ENCODE measurements around the gene ROCK2. TPM values are rescaled to one million over a fixed set of nuclear protein-coding genes. Genes with fewer than 3 reads are reported as not detected.
"Not testable (repeated sequence)": the region's sequence is repeated elsewhere in the genome, so short reads cannot be mapped to it uniquely, and the experiment has no call there.

ROCK2 gene
- total RNA-seq, 2 donors from 2014 or later, result 13.7 to 22.4 TPM

DNA sequence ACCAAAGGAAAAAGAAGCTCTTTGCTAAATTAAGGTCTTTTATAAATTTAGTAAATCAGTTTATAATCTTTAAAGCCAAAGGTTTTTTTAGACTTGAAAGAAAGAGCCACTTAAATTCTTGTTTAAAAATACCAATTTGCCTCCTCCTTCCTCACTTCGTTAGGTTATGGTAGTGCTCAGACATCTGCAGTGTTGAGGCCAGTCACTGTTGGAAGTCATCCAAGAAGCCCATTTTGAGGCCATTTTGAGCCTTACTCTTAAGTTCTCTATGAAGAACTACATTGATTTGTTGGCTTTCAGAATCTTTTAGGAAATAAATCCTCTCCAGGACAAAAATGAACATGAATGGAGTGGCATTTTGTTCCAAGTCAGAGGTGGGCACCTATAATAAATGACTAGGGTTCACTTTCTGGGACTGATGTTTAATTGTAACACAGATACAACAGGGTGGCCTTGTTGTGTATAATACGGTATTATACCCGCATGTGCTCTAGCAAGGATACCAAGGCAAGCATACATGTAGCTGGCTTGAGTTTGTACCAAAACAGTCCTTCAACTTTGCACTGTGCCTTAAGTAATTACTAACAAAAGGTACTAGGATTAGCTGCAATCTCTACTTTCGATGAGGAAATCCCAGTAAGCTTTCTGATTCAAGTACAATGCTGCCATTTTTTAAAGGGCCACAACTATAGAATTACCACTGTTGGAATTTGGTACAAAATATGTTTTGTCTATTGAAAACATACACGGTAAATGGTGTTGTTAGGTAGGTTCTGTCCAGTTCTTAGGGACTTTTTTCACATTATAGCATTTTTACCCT, 166.4 kb downstream of the ROCK2 start:
- H3K36me3 Mint-ChIP-seq (ENCODE audit: low read depth), result peaks cover 27% of the 10 kb centered on the region
- H3K4me1 Mint-ChIP-seq, result peaks cover 7% of the 10 kb centered on the region
- no peak overlapping the region for H3K27ac Mint-ChIP-seq
- H3K9me3 Mint-ChIP-seq, result no peaks in the 10 kb centered on the region
- no peak overlapping the region for H3K4me3 Mint-ChIP-seq
- H3K27me3 Mint-ChIP-seq, result no peaks in the 10 kb centered on the region
- ATAC-seq (replicated peaks), result no peak

GRCh38 chr2:11175293-11175795, 169.1 kb downstream of the ROCK2 start:
- Mint-ChIP-seq H3K36me3 (ENCODE audit: low read depth) (peaks cover 13% of the 10 kb centered on the region), H3K27ac (peak overlapping the region; percentile 18), H3K4me1 (peaks cover 7% of the 10 kb centered on the region), H3K27me3 (no peaks in the 10 kb centered on the region), H3K4me3 (no peak overlapping the region), H3K9me3 (no peaks in the 10 kb centered on the region)
- ATAC-seq (replicated peaks), result peak; percentile 12

- H3K4me1 Mint-ChIP-seq, result peaks cover 7% of the 10 kb centered on the region
- no peaks in the 10 kb centered on the region for H3K27me3 Mint-ChIP-seq
- H3K4me3 Mint-ChIP-seq, result no peak overlapping the region
- no peak overlapping the region for H3K27ac Mint-ChIP-seq
- ATAC-seq (replicated peaks), result no peak
- H3K36me3 Mint-ChIP-seq (ENCODE audit: low read depth), result peaks cover 9% of the 10 kb centered on the region
- H3K9me3 Mint-ChIP-seq, result no peaks in the 10 kb centered on the region
Measured at GRCh38 chr2:11174222-11174621, 170.2 kb downstream of the ROCK2 start.

- Mint-ChIP-seq H3K27ac (no peak overlapping the region), H3K4me3 (no peak overlapping the region), H3K36me3 (ENCODE audit: low read depth) (no peaks in the 10 kb centered on the region), H3K9me3 (no peaks in the 10 kb centered on the region), H3K4me1 (no peaks in the 10 kb centered on the region), H3K27me3 (no peaks in the 10 kb centered on the region)
- ATAC-seq (replicated peaks), result no peak
Measured at GRCh38 chr2:11169333-11169732, 175.1 kb downstream of the ROCK2 start.

DNA sequence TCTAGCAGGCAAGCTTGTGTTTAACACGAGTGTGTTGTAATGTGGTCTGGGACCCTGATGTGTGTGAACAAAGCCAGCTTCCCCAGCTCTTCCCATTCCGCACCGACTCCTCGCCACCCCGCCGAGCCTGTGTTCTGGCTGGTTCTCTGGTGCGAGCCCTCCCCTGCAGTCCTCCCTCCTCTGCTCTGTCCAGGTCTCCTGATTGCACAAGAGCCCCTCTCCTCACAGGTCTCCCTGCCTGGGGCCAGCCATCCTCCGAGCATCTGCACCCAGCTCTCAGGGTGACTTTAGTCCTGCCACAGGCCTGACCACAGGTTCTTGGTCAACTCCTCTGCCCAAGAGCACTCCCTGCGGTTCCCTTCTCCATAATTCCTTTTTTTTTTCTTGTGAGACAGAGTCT, 175.9 kb downstream of the ROCK2 start:
- no peak overlapping the region for H3K27ac Mint-ChIP-seq
- ATAC-seq (replicated peaks), result no peak
- H3K9me3 Mint-ChIP-seq, result no peaks in the 10 kb centered on the region
- no peaks in the 10 kb centered on the region for H3K27me3 Mint-ChIP-seq
- no peaks in the 10 kb centered on the region for H3K4me1 Mint-ChIP-seq
- no peak overlapping the region for H3K4me3 Mint-ChIP-seq
- peaks cover 7% of the 10 kb centered on the region for H3K36me3 Mint-ChIP-seq (ENCODE audit: low read depth)

DNA sequence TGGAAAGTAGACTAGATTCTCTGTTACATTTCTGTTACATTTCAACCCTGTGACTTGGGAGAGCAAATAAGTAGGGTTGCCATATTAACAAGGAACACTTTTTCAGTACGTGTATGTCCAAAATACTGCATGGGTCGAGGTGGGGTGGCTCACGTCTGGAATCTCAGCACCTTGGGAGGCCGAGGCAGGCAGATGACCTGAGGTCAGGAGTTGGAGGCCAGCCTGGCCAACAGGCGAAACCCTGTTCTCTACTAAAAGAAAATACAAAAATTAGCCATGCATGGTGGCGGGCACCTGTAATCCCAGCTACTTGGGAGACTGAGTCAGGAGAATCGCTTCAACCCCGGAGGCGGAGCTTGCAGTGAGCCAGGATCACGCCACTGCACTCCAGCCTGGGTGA, 178.0 kb downstream of the ROCK2 start:
- Mint-ChIP-seq H3K27ac (no peak overlapping the region), H3K4me3 (no peak overlapping the region), H3K4me1 (no peaks in the 10 kb centered on the region), H3K36me3 (ENCODE audit: low read depth) (peaks cover 8% of the 10 kb centered on the region), H3K27me3 (no peaks in the 10 kb centered on the region), H3K9me3 (no peaks in the 10 kb centered on the region)
- ATAC-seq (replicated peaks), result no peak

DNA sequence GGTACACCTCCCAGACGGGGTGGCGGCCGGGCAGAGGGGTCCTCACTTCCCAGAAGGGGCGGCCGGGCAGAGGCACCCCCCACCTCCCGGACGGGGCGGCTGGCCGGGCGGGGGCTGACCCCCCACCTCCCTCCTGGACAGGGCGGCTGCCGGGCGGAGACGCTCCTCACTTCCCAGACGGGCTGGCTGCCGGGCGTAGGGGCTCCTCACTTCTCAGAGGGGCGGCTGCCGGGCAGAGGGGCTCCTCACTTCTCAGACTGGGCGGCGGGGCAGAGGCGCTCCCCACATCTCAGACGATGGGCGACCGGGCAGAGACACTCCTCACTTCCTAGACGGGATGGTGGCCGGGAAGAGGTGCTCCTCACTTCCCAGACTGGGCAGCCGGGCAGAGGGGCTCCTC, 179.4 kb downstream of the ROCK2 start:
- not testable (repeated sequence) for H3K27me3 Mint-ChIP-seq; ATAC-seq (replicated peaks); H3K27ac Mint-ChIP-seq; H3K4me3 Mint-ChIP-seq; H3K9me3 Mint-ChIP-seq; H3K36me3 Mint-ChIP-seq (ENCODE audit: low read depth); H3K4me1 Mint-ChIP-seq

- no peaks in the 10 kb centered on the region for H3K4me1 Mint-ChIP-seq
- H3K36me3 Mint-ChIP-seq (ENCODE audit: low read depth), result peaks cover 8% of the 10 kb centered on the region
- no peaks in the 10 kb centered on the region for H3K27me3 Mint-ChIP-seq
- H3K9me3 Mint-ChIP-seq, result no peaks in the 10 kb centered on the region
- ATAC-seq (replicated peaks), result no peak
- H3K4me3 Mint-ChIP-seq, result no peak overlapping the region
- H3K27ac Mint-ChIP-seq, result no peak overlapping the region
Measured at GRCh38 chr2:11163439-11164317, 180.8 kb downstream of the ROCK2 start.

DNA sequence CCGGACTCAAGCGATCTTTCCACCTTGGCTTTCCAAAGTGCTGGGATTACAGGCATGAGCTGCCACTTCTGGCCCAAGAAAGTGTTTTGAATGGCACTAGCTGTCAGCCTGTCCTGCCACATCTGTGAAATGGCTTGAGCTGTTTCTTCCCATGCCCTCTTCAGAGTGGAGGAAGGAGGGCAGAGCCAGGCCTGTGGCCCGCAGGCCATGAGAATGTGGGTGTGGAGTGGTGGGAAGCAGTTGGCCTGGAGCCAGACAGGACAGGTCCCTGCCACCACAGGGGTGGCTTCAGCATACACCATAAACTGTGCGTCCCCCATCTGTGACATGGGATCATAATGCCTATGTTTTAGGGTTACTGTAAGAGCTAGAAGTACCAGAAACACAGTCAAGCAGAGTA, 182.7 kb downstream of the ROCK2 start:
- Mint-ChIP-seq H3K27ac (no peak overlapping the region), H3K36me3 (ENCODE audit: low read depth) (peaks cover 8% of the 10 kb centered on the region), H3K4me1 (no peaks in the 10 kb centered on the region), H3K4me3 (no peak overlapping the region), H3K9me3 (no peaks in the 10 kb centered on the region), H3K27me3 (no peaks in the 10 kb centered on the region)
- no peak for ATAC-seq (replicated peaks)

GRCh38 chr2:11160731-11161455, 183.5 kb downstream of the ROCK2 start:
- Mint-ChIP-seq H3K27me3 (no peaks in the 10 kb centered on the region), H3K4me3 (peak overlapping the region; percentile 49), H3K9me3 (no peaks in the 10 kb centered on the region), H3K4me1 (peaks cover 4% of the 10 kb centered on the region), H3K27ac (peak overlapping the region; percentile 67), H3K36me3 (ENCODE audit: low read depth) (peaks cover 8% of the 10 kb centered on the region)
- peak; percentile 90 for ATAC-seq (replicated peaks)

- H3K27me3 Mint-ChIP-seq, result no peaks in the 10 kb centered on the region
Measured at GRCh38 chr2:11160256-11160655, 184.2 kb downstream of the ROCK2 start.

GRCh38 chr2:11159574-11160170, 184.8 kb downstream of the ROCK2 start:
- Mint-ChIP-seq H3K27me3 (no peaks in the 10 kb centered on the region), H3K4me1 (peaks cover 5% of the 10 kb centered on the region), H3K36me3 (ENCODE audit: low read depth) (peaks cover 8% of the 10 kb centered on the region), H3K9me3 (no peaks in the 10 kb centered on the region), H3K4me3 (no peak overlapping the region), H3K27ac (no peak overlapping the region)
- ATAC-seq (replicated peaks), result no peak

More at GRCh38 chr2:11160256-11160655, 184.2 kb downstream of the ROCK2 start:
- peak overlapping the region; percentile 67 for H3K27ac Mint-ChIP-seq
- peaks cover 8% of the 10 kb centered on the region for H3K36me3 Mint-ChIP-seq (ENCODE audit: low read depth)
- ATAC-seq (replicated peaks), result no peak
- peak overlapping the region; percentile 49 for H3K4me3 Mint-ChIP-seq
- H3K4me1 Mint-ChIP-seq, result peaks cover 5% of the 10 kb centered on the region
- H3K9me3 Mint-ChIP-seq, result no peaks in the 10 kb centered on the region

DNA sequence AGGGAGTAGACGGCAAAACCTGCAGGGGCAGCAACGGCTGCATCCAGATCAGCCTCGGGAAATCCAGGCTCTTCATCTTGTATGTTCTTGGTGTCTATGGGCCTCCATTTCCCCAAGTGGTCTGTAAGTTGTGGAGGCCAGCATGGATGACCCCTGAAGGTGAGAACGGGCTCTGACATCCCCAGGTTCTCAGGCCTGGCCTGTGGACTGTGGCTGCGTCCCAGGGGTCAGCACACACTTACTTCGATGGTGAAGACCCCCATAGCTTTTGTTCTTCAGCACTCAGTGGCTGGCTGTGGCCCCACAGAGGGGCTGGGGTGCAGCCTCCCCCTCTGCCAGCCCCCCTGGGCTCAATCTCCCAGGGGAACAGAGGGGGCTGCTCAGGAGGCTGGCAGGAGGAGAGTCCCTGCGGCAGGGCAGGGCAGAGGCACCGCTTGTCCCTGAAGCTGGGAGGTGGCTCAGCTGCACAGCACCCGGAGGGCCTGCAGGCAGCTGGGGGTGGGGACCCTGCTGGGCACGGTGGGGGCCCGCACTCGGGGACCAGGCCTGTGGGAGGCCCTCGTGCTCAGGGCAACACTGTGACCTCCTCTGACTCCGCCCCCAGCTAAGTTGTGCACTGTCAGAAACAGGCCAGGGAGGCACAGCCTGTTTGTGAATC, 185.4 kb downstream of the ROCK2 start:
- no peak for ATAC-seq (replicated peaks)
- Mint-ChIP-seq H3K9me3 (no peaks in the 10 kb centered on the region), H3K27me3 (no peaks in the 10 kb centered on the region), H3K4me1 (peaks cover 5% of the 10 kb centered on the region), H3K4me3 (no peak overlapping the region), H3K27ac (no peak overlapping the region), H3K36me3 (ENCODE audit: low read depth) (peaks cover 6% of the 10 kb centered on the region)

All from activated T-helper 17 cell treated with anti-CD3 and anti-CD28 coated beads, Interleukin-2, amount 50 U/mL, for 72 hours (primary cell).